Stimulated activated naive CD4-positive, alpha-beta T cell (primary cell): ENCODE data around the gene GPRC5C.

Experiments
- DNase-seq, 6 experiments: peaks; one replicate each; lab custom pipeline; 2025; lab: John Stamatoyannopoulos, UW

Gene GPRC5C

GRCh38 chr17:74432766-74433391, 991 bp downstream of the GPRC5C start:
- DNase-seq: no peak

DNA sequence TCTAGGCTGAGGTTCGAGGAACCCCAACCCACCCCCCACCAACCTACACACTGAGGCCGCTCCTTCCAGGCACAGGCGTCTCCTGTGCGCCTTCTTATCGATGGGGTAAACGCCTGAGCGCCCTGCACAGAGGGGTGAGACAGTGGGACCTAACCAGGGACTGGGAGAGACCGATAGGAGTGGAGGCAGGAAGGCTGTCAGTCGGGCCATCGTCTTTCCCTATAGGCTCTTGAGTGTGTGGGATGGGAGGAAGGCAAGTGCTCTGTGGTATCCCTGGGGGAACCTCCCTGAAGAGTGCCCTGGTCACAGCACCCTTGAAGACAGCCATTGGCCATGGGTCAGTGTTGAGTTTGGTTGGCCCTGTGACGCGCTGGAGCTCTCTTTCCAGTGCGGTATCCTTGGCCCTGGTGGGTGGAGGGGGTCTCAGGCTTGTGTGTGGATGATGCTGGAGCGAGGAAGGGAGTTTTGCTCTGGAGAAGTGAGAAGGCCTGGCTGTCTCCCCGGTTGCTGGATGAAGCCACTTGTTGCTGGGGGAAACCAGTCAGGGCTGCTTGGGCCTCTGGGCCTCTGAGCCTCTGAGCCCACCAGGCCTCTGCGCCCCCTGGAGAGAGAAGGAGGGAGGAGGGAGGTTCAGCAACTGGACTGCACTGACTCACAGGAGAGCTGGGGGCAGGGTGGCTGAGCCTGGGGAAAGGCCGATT, 1.7 kb downstream of the GPRC5C start:
- no peak for DNase-seq

GRCh38 chr17:74435775-74436359, 4.0 kb downstream of the GPRC5C start:
- no peak for DNase-seq

- DNase-seq: no peak
Measured at GRCh38 chr17:74437702-74438101, 5.8 kb downstream of the GPRC5C start.

GRCh38 chr17:74439691-74440567, 8.0 kb downstream of the GPRC5C start:
- no peak for DNase-seq

- no peak for DNase-seq
Measured at GRCh38 chr17:74441537-74441936, 9.6 kb downstream of the GPRC5C start.

DNA sequence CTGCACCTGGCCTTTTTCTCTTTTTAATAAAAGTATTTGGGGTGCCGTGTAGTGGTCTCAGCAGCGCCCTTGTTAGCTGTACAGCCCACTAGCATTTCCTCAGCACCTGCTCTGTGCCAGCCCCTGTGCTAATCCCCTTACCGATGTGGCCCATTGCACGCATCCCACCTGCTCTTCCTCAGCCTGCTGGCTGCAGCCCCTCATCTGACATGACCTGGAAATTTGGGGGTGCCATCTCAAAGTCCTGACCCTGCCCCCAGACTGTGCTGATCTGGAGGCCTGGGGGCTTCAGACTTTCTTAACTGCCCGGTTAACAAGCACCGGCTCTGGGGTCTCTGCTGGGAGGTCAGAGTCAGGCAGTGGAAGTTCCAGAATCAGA, 10.4 kb downstream of the GPRC5C start:
- DNase-seq: no peak

- DNase-seq: peak in 2 of 6 experiments; percentile 14 to 19
Measured at GRCh38 chr17:74442670-74443515, 11.0 kb downstream of the GPRC5C start.

DNA sequence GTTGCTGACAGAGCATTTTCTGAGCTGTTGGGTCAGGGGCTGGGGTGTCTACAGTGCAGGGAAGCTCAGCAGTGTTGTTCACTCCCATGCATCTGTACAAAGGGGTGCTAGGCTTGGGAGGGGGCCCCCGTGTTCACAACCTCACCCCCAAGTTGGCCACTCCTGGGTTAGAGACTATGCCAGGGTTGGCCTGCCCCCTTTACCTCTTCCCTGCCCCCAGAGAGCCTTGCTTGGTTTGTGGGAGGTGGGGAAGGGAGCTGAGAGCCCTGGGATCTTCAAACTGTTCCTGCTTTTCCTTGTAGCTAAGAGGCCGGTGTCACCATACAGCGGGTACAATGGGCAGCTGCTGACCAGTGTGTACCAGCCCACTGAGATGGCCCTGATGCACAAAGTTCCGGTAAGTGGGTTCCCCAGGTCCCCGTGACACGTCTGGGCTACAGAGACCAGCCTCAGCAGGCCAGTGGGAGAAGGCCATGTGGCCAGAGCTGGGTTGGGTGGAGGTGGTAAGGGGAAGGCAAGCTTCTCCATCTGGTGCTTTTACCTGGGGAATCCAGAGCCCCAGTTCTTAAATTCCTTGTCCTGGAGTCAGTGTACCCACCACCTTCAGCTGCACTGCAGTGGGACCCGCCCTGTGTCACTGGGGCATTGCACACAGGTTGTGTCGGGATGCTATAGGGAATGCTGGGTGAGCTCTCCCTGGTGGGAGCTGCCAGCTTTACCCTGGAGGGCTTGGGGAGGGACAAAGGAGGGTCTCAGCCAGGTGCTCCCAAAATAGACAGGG, 11.8 kb downstream of the GPRC5C start:
- no peak for DNase-seq

DNA sequence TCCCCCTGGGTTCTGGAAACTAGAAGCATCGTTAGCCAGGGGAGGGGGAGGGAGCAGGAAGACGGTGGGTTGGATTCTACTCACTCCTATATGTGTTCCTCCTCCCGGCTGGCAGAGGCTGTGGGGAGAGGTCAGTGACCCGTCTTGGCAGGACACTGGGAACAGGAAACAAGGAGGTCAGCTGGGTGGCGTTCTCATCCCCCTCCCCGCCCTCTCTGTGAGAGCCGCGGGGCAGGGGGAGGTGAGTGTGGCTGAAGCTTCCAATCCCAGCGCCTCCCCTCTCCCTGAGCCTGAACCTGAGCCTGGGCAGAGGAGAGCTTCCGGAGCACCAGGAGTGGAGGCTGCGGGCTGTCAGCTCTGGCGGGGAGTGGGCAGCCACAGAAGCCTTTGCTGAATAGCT, 12.5 kb downstream of the GPRC5C start:
- DNase-seq: no peak

DNA sequence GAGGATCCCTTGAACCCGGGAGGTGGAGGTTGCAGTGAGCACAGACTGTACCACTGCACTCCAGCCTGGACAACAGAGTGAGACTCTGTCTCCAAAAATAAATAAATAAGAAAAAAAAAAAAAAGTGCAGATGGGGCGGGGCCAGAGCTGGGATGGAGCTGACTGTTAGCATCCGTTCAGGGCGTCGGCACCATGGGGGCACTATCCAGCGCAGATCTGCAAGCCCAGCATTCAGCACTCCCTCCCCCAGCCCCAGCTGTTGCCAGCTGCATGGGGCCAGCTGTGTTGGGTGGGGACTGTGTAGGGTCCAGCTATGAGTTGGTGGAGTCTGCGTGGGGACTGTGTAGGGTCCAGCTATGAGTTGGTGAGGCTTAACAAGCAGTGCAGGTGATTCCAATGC, 13.3 kb downstream of the GPRC5C start:
- no peak for DNase-seq

DNA sequence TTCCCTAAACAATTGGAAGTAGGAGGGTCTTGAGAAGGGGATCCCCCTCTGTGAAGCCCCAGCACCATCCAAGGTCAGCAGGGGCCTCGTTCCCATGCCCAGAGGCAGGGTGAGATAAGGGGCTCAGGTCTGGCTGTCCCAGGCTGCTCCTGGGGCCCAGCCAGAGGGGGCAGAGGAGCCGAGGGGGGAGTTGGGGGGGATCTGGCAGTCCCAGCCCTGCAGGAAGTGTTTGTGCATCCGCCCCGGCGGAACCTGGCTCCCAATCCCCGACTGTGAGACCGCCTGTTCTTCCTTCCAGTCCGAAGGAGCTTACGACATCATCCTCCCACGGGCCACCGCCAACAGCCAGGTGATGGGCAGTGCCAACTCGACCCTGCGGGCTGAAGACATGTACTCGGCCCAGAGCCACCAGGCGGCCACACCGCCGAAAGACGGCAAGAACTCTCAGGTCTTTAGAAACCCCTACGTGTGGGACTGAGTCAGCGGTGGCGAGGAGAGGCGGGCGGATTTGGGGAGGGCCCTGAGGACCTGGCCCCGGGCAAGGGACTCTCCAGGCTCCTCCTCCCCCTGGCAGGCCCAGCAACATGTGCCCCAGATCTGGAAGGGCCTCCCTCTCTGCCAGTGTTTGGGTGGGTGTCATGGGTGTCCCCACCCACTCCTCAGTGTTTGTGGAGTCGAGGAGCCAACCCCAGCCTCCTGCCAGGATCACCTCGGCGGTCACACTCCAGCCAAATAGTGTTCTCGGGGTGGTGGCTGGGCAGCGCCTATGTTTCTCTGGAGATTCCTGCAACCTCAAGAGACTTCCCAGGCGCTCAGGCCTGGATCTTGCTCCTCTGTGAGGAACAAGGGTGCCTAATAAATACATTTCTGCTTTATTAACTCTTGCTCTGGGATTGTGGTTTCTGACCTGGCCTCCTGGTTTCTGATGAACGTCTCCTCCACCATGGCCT, 14.9 kb downstream of the GPRC5C start:
- no peak for DNase-seq

GRCh38 chr17:74447628-74448159, 15.8 kb downstream of the GPRC5C start:
- DNase-seq: no peak

GRCh38 chr17:74448756-74449155, 16.9 kb downstream of the GPRC5C start:
- no peak for DNase-seq

DNA sequence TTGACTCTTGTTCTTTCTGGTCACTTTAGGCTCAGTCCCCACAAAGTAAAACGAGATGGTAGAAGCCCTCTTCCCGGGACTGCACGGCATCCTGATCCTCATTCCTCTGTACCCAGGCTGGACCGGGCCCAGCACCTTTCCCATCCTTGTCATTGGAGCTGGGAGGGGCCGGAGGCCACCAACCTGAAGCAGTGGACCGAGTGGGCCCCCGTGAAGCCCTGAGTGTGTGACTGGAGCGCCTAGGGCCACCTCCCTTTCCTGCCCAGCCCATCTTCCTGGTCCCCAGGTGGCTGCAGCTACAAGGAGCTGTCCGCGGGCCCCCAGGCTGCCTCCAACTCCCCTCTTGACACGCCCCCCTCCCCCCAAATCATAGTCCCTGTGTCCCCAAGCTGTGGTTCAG, 17.4 kb downstream of the GPRC5C start:
- DNase-seq: no peak

- DNase-seq: no peak
Measured at GRCh38 chr17:74449773-74450172, 17.9 kb downstream of the GPRC5C start.

DNA sequence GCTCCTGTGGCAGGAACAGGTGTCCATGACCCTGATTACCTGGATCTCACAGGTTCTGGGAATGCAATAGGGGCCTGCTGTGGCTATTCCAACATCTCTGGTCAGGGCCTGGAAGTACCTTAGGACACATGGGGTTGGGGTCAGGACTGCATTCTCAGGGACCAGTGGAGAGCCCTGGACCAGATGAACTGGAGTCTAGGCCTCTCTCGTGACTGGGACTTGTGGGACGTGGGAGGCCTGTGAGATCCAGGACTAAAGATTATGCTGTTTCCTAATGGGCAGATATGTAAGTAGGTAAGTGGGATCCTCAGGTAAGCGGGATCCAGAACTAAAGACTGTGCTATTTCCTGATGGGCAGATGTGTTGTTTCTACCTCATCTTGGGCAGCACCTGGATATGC, 18.3 kb downstream of the GPRC5C start:
- no peak for DNase-seq

DNA sequence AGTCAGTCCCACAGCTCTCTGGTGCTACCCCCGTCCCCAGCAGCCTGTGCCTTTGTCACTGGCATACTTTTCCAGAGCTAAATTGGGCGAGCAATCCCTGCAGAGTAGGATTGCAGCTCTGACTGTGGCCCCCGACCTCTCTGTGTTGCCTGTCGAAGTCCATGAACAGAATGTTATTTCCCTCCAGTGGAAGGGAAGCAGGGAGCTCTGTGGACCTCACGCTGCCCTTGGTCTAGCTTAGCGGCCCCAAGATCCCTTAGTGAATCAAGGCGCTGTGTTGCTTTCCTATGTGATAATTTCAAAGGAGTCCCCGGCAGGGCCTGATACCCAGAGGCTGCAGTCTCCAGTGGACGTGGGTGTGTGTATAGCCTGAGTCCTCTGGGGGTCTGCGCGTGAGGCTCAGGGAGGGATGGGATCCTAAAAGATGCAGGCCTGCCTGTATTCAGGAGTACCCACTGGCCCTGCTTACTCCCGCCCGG, 19.1 kb downstream of the GPRC5C start:
- DNase-seq: no peak

GRCh38 chr17:74451557-74451956, 19.7 kb downstream of the GPRC5C start:
- no peak for DNase-seq
